GM21723 (cell line): ENCODE results near the gene SELENOO.

Source experiments
- ATAC-seq: cut with Tn5 transposase; IDR thresholded peaks from one replicate; pipeline ENCODE4 v1.9.1; 2021; ENCODE audit warnings: mild to moderate bottlenecking, moderate library complexity; ENCODE audit not compliant: unreplicated experiment

The SELENOO gene

GRCh38 chr22:50171319-50171964, 29.4 kb upstream of the SELENOO start:
- no peak for ATAC-seq

DNA sequence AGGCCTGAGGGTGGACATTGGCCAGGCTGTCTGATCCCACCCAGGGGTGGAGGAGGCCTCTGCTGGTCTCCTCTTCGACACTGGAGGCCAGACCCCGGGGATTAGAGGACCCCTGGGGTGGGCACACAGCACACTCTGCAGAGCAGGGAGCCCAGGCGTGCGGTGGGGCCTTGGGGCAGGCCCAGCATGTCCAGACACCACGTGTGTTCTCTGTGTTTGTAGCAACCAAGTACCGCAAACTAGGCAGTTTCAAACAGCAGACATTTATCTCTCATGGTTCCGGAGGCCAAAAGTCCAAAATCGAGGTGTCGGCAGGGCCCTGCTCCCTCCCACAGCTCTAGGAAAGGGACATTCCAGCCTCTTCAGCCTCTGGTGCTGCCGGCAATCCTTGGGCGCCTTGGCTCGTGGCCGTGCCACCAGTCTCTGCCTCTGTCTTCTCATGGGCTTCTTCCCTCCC, 28.8 kb upstream of the SELENOO start:
- no peak for ATAC-seq

- ATAC-seq: no peak
Observed at GRCh38 chr22:50173311-50173982, 27.4 kb upstream of the SELENOO start.

DNA sequence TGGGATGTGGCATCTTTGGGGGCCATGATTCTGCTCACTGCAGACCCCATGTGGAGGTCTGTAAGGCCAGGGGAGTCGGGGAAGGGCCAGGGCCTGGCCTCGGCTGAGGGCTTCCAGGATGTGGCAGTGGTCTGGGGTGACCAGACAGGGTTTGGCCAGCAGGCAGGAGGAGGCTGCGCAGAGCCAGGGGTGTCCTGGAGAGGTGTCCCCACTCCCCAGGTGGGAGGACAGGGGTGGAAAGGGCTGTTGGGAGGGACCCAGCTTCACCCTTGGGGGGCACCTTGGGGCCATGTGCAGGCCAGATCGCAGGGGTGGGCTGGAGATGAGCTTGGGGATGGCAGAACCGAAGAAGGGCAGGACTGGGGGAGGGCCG, 26.8 kb upstream of the SELENOO start:
- ATAC-seq: no peak

DNA sequence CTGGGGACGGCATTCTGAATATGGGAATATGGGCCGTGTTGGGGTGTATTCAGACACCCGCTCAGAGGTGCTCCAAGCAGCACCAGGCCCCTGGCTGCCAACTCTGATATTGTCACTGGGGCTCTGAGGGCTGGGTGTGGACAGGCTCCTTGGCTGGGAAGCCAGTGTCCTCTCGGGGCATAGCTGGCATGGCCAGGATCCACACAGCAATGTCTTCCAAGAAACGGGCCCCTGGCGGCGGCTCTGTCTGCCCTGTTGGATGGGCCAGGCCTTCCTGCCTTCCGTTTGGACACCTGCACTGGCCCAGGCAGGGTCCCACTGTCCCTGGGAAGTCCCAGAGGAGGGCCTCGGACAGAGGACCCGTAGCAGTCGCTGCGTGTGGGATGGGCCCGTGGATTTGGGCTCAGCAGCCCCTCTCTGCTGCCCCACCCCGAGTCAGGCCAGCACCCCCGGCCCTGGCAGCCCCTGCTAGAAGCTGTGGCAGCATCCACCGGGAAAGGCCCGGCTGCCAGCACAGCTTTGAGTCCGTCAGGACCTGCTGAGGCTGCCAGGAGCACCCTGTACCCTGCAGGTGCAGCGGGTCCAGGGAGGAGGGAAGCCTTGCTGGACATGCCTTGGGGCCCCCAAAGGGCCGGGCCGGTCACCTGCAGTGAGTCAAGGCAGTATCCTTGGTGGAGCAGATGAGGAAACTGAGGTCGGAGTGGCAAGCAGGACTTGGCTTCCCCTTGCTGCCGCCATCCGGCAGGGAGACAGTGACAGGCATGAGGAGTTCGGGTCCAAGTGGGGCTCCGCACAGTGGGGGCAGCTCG, 26.2 kb upstream of the SELENOO start:
- ATAC-seq: no peak

DNA sequence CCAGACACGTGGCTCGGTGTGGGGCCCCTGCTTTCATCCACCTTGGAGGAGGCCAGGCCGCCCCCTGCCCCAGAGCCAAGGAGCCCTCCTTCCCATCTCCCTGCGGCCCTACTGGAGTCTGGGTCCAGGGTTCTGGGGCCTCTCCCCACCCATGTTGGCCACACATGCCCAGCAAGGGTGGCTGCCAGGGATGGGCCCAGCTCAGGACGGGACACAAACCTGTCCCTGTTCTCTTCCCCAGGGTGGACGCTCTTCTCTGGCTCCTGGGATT, 25.7 kb upstream of the SELENOO start:
- ATAC-seq: no peak

DNA sequence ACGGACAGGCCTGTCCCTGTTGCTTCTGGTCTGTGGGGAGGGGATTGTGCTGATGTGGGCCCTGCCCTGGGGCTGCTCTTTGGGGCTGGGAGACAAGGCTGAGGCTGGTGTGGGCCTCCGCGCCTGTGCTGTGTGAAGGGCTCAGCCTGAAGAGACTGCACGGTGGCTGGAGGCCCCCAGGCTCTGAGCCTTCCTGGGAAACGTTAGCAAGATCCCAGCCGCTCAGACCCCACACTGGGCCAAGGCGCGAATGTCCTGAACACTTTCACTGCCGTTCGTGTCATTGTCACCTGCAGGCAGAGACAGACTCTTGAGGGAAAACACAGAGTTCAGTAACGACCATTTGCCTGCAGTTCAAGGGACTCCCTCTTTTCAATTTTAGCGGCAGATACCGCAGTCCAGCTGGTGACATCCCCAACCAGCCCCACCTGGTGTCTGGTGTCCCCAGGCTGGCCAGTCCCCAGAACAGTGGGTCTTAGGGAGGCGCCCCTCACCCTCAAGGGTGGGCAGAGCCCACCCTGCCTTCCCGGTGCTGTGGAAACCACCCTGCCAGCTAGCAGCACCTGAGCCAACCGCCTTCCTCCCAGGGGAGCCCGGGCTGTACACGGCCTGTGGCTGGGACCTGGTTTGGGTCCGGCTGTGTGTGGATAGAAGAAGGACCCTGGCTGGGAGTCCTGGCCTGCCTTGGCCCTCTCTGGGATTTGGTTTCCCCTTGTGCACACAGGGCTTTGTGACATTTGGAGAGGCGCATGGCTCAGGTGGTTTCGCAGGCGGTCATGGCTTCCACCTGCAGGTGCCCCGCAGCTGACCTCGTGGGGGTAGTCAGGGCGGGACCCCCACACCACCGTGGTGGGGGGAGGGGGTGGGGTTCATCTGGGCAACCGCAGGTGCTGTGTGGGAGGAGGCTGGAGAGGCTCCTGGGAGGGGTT, 24.6 kb upstream of the SELENOO start:
- no peak for ATAC-seq

DNA sequence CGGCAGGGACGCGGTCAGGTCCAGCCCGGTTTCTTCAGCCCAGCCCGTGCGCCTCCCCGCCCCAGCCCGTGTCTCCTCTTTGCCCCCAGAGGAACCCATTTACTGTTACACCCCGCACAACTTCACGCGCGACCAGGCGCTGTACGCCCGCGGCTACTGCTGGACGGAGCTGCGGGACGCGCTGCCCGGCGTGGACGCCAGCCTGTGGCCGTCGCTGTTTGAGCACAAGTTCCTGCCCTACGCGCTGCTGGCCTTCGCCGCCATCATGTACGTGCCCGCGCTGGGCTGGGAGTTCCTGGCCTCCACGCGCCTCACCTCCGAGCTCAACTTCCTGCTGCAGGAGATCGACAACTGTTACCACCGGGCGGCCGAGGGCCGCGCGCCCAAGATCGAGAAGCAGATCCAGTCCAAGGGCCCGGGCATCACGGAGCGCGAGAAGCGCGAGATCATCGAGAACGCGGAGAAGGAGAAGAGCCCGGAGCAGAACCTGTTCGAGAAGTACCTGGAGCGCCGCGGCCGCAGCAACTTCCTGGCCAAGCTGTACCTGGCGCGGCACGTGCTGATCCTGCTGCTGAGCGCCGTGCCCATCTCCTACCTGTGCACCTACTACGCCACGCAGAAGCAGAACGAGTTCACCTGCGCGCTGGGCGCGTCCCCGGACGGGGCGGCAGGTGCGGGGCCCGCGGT, 23.8 kb upstream of the SELENOO start:
- ATAC-seq: no peak

DNA sequence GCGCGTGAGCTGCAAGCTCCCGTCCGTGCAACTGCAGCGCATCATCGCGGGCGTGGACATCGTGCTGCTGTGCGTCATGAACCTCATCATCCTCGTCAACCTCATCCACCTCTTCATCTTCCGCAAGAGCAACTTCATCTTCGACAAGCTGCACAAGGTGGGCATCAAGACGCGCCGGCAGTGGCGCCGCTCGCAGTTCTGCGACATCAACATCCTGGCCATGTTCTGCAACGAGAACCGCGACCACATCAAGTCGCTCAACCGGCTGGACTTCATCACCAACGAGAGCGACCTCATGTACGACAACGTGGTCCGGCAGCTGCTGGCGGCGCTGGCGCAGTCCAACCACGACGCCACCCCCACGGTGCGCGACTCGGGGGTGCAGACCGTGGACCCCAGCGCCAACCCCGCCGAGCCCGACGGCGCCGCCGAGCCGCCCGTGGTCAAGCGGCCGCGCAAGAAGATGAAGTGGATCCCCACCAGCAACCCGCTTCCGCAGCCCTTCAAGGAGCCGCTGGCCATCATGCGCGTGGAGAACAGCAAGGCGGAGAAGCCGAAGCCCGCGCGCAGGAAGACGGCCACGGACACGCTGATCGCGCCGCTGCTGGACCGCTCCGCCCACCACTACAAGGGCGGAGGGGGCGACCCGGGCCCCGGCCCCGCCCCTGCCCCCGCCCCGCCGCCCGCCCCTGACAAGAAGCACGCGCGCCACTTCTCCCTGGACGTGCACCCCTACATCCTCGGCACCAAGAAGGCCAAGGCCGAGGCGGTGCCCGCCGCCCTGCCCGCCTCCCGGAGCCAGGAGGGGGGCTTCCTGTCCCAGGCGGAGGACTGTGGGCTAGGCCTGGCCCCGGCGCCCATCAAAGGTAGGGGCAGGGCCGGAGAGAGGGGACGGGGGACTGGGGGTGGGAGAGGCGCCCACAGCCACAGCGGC, 23.0 kb upstream of the SELENOO start:
- ATAC-seq: no peak

- ATAC-seq: no peak
Observed at GRCh38 chr22:50178471-50178864, 22.3 kb upstream of the SELENOO start.

DNA sequence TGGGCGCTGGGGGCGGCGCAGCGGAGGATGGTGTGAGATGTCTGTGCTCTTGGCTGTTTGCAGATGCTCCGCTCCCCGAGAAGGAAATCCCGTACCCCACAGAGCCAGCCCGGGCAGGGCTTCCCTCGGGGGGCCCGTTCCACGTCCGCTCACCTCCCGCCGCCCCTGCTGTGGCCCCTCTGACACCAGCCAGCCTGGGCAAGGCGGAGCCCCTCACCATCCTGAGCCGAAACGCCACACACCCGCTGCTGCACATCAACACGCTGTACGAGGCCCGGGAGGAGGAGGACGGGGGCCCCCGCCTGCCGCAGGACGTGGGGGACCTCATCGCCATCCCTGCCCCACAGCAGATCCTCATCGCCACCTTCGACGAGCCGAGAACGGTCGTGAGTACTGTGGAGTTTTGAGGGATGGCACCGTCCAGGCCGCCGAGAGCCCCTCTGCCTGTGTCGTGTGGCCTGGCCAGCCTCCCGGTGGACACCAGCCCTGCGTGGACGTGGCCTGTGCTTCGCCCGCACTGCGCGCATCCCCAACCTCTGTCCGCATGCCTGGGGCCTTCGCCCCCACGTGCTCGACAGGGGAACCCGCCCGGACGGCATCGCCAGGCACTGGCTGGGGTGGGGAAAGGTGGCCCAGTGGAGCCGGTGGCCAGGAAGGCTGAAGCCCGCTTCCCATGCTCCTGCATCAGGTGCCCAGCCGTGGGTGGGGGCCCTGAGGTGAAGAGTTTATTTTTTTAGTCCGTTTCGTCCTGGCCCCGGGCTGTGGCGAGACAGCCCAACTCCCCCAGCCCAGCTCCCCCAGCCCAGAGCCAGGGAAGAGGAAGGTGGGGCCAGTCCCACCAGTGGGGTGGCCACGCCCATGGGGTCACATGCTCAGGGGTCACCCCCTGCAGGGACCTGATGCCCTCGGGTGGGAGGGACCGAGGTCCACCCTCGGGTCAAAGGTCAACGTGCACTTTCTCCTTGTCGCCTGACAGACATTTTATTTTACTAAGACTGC, 21.6 kb upstream of the SELENOO start:
- ATAC-seq: no peak

- ATAC-seq: no peak
Observed at GRCh38 chr22:50179937-50180726, 20.7 kb upstream of the SELENOO start.

DNA sequence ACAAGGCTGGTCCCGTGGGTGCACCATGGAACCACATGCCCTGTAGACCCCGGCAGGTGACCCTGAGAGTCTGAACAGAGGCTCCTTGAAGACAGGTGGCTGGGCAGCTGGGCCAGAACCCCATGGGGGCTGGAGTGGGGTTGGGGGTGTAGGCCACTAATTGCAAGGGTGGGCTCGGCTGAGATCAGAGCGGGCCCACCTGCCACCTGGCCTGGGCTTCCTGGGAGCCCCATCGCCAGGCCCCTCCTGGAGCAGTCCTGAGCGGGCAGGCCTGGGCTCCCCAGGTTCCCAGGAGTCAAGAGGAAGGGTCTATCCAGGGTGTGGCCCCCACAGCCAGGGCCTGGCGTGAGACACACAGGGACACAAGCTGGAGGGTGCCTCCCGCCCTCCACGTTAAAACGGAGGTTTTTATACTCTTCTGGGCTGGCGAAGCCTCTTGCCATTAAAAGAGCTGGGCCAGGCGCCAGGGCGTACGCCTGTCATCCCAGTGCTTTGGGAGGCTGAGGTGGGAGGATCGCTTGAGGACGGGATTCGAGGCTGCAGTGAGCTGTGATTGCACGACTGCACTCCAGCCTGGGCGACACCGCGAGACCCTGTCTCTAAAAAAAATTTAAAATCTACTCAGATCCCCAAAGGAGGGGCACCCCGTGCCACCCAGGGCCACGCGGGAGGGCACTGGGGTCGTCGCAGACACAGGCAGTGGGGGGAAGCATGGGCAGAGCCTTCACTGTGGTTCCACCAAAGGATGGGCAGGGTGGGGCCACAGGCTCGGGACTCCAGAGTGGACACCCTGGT, 19.9 kb upstream of the SELENOO start:
- ATAC-seq: no peak

DNA sequence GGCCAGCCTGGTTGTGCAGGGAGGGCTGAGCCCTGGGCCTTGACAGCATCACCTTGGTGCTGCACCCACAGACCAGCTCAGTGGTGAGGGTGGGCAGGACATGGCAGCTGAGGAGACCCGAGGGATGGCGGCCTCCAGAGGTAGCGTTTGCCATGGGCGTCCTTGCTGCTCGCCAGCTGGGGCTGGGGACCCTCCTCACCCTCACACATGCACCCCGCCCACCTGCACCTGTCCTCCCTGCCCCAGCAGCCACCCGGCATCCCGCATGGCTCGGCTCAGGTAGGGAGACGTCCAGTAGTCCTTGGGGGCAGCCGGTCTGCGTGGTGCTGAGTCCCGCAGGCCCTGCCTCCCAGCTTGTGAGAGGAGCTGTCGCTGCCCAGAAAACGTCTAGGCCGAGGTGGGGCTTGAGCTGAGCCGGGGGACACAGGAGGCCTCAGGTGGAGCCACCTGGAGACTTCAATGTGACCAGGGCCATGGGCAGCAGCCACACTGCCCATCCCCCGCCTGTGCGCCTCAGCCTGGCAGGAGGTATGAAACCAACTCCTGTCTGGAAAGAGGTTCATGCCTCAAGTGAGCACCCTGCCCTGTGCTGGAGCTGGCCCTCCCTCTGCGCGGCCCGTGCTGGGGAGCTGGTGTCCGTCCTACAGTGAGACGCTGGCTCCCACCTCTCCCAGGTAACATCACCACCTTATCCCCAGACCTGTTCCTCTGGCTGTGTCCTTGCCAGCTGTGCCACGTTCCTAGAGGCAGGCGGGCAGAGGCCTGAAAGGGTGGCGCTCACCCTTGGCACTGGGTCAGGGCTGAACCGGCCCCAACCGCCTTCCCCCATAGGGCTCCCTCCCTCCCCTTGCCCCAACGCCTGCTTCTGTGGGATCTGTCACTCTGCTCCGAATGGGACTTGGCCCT, 18.4 kb upstream of the SELENOO start:
- no peak for ATAC-seq

DNA sequence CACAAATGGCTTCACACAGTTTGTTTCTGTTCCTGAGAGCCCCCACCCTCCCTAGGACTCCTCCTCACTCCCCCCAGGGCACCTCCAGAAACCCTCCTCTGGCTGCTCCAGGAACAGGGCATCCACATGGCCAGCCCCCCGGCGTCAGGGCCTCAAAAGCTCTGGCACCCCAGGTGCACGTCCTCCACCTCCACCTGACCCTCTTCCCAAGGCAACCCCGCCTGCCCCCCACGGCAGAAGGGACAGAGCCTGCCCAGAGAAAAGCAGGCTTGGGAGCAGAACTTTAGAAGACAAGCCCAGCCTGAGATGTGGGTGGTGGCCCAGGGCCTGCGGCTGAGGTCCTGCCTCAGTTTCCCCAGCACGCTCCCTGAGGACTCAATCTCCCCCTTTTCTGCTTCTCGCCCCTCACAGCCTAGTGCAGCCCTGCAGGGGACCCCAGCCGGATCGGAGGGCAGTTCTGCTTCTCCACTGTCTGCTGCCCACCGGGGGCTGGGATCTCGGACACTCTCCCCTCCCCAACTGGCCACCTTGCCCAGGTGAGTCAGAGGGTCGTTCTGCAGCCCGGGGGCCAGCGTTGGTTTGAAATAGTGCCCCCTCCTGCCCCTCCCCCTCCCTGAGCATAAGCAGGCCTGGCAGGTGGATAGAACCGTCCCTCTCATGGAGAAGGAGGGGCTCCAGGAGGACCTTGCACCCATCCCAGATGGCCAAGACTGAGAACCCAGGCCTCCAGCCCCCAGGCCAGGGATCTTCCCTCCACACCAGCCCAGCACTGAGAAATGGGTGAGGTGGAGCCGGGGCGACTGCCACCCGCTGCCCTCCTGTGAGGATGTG, 17.5 kb upstream of the SELENOO start:
- no peak for ATAC-seq
